Esophagus muscularis mucosa (tissue), 4 donors: Measurements from ENCODE around the gene DNPH1. TPM values are rescaled to one million over a fixed set of nuclear protein-coding genes. Genes with fewer than 3 reads are reported as not detected.

Source experiments
- DNase-seq: peaks from one replicate; pipeline ENCODE4 v3.0.0-alpha.2; 2017; ENCODE audit errors: extremely low spot score
- H3K27ac ChIP-seq, 4 donors: fragments of 200-600 bp; sonication (generic); replicated peaks in 1 of 4; 1 replicate in 3 of 4; 2 replicates in 1 of 4; pipeline ENCODE4 v1.5.1; 2016 to 2019; ENCODE audit warnings: mild to moderate bottlenecking in 1 of 4
- H3K27me3 ChIP-seq, 4 donors: fragments of 200-600 bp; sonication (generic); one replicate each; pipeline versions ENCODE4 v1.5.1 to v1.6.0; 2016 to 2019
- H3K36me3 ChIP-seq, 4 donors: fragments of 200-600 bp; sonication (generic); one replicate each; pipeline ENCODE4 v1.5.1; 2016 to 2019
- H3K4me1 ChIP-seq, 4 donors: fragments of 200-600 bp; sonication (generic); one replicate each; pipeline ENCODE4 v1.5.1; 2016 to 2019
- H3K4me3 ChIP-seq, 4 donors: fragments of 200-600 bp; sonication (generic); 1 replicate in 2 of 4; 2 replicates in 2 of 4; pipeline ENCODE4 v1.5.1; 2016 to 2019; ENCODE audit warnings: mild to moderate bottlenecking in 4 of 4, moderate library complexity in 1 of 4
- H3K9me3 ChIP-seq, 4 donors: fragments of 200-600 bp; sonication (generic); 1 replicate in 3 of 4; 2 replicates in 1 of 4; pipeline ENCODE4 v1.5.1; 2016 to 2019
- EP300 ChIP-seq: sonication (generic); formaldehyde crosslinking; IDR thresholded peaks from one replicate; pipeline ENCODE4 v1.6.1; 2017; ENCODE audit warnings: antibody characterized with exemption
- POLR2A ChIP-seq: fragments of 450-650 bp; IDR thresholded peaks from one replicate; pipeline ENCODE4 v1.6.1; 2017; ENCODE audit warnings: antibody characterized with exemption, moderate library complexity, mild to moderate bottlenecking, low read depth
- POLR2AphosphoS5 ChIP-seq, 2 donors: sonication (generic); formaldehyde crosslinking; IDR thresholded peaks; one replicate each; pipeline ENCODE4 v1.6.1; 2017; ENCODE audit warnings: antibody characterized with exemption in 2 of 2
- WGBS: methylation state at CpG from one replicate; pipeline ENCODE4 v1.1.5; 2018; 5-methylcytosine and 5-hydroxymethylcytosine counted together
- intact Hi-C: fragments of 100-400 bp; cut with DNase I; formaldehyde crosslinking; loops from one replicate; pipeline ENCODE4 v1.15.1; 2023
- total RNA-seq, 4 donors: library from RNA; depleted of rRNA; stranded (reverse); fragments of >200 nt; gene quantifications; one replicate each; pipeline versions ENCODE4 v1.1.0 to v1.2.1, GENCODE V29; 2016
- TF ChIP-seq, protein P1 (sequence below), 3 experiments: fragments of 200-600 bp in 2 of 3; fragments of 450-650 bp in 1 of 3; sonication (generic) in 2 of 3; IDR thresholded peaks; one replicate each; pipeline ENCODE4 v1.5.1; 2017 to 2019; ENCODE audit warnings: antibody characterized with exemption in 3 of 3, mild to moderate bottlenecking in 2 of 3, moderate library complexity in 1 of 3

DNPH1 gene
- total RNA-seq, 4 donors from 2014 or later = 60.5 to 70.2 (median 65.3) TPM

DNA sequence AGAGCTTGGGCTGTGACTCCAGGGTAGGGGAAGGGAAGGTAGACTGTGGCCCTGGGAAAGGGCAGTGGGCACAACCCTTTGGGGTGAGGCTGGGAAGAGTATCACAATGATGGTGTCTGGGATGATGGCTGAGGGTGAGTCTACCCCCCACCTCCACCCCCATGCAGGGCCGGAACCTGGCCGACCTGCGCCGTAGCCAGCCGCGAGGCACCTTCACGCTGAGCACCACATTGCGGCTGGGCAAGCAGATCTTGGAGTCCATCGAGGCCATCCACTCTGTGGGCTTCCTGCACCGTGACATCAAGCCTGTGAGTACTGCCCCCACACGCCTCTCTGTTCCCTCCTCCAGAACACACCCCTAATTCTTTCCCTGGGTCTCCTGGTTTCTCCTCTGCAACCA is 24.1 kb upstream of the DNPH1 start:
- peaks cover 0 to 62% (median 2%) of the 10 kb centered on the region in 4 donors for H3K27me3 ChIP-seq
- DNase-seq = no peak
- no peaks in the 10 kb centered on the region for H3K9me3 ChIP-seq
- no peak overlapping the region for H3K4me3 ChIP-seq
- intact Hi-C loops = no loop called here
- no peaks in the 10 kb centered on the region for H3K36me3 ChIP-seq
- no peak overlapping the region for H3K27ac ChIP-seq
- H3K4me1 ChIP-seq = no peaks in the 10 kb centered on the region
- TF ChIP-seq EP300 = no peak
- TF ChIP-seq POLR2A = no peak
- TF ChIP-seq POLR2AphosphoS5 (IDR thresholded peaks at IDR 0.05) = no peak
- TF ChIP-seq, protein P1, sequence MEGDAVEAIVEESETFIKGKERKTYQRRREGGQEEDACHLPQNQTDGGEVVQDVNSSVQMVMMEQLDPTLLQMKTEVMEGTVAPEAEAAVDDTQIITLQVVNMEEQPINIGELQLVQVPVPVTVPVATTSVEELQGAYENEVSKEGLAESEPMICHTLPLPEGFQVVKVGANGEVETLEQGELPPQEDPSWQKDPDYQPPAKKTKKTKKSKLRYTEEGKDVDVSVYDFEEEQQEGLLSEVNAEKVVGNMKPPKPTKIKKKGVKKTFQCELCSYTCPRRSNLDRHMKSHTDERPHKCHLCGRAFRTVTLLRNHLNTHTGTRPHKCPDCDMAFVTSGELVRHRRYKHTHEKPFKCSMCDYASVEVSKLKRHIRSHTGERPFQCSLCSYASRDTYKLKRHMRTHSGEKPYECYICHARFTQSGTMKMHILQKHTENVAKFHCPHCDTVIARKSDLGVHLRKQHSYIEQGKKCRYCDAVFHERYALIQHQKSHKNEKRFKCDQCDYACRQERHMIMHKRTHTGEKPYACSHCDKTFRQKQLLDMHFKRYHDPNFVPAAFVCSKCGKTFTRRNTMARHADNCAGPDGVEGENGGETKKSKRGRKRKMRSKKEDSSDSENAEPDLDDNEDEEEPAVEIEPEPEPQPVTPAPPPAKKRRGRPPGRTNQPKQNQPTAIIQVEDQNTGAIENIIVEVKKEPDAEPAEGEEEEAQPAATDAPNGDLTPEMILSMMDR (IDR thresholded peaks at IDR 0.05) = no peak
- WGBS = 93% methylated on average over 11 of the region's 11 CpGs

DNA sequence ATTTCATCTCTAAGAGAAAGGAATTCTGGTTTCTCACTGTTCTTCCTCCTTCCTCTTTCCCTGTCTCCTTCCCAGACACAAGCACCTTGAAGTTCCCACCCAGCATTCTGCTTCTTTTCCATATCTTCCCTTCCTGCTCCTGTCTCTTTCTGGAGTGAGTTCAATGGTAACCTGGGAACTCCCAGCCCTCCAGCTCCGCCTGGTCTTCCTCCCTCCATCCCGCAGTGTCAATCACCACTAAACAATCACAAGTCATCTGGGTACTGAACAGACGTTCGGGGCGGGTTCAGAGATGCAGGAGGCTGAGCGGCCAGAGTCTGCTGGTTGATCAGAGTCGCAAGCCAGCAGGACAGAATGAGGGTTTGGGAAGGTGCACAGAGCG is 21.7 kb upstream of the DNPH1 start:
- 21% methylated on average over 8 of the region's 8 CpGs for WGBS
- DNase-seq = no peak
- Histone ChIP-seq H3K27ac (no peak overlapping the region), H3K4me1 (peaks cover 7 to 17% (median 16%) of the 10 kb centered on the region in 4 donors), H3K4me3 (no peak overlapping the region), H3K27me3 (peaks cover 0 to 56% (median 2%) of the 10 kb centered on the region in 4 donors), H3K9me3 (no peaks in the 10 kb centered on the region), H3K36me3 (no peaks in the 10 kb centered on the region)
- TF ChIP-seq POLR2AphosphoS5 (IDR thresholded peaks at IDR 0.05) (no peak), POLR2A (no peak), EP300 (no peak)
- TF ChIP-seq, protein P1 (IDR thresholded peaks at IDR 0.05) = no peak
- intact Hi-C loops = no loop called here

DNA sequence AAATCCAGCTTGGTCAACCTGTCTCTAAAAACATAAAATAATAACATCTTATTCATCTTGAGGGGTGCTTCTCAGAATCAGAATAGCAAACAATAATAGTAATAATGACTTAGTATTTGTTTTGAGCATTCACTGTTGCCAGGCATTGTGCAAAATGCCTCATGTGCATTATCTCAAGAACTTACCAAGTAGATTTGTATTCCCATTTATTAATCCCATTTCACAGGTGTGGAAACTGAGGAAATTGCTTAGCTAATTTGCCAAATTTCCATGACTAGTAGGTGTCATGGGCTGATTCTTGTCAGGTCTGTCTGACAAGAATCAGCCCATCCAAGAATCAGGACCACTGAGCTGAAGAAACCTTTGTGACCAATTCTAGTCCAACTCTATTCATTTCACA is 19.5 kb upstream of the DNPH1 start:
- DNase-seq = no peak
- Histone ChIP-seq H3K9me3 (no peaks in the 10 kb centered on the region), H3K4me3 (no peak overlapping the region), H3K27me3 (peaks cover 0 to 64% (median 2%) of the 10 kb centered on the region in 4 donors), H3K36me3 (no peaks in the 10 kb centered on the region), H3K4me1 (peaks cover 7 to 17% (median 16%) of the 10 kb centered on the region in 4 donors), H3K27ac (no peak overlapping the region)
- intact Hi-C loops = no loop called here
- no peak for TF ChIP-seq POLR2AphosphoS5 (IDR thresholded peaks at IDR 0.05)
- TF ChIP-seq, protein P1 (IDR thresholded peaks at IDR 0.05) = no peak
- TF ChIP-seq EP300 = no peak
- TF ChIP-seq POLR2A = no peak

DNA sequence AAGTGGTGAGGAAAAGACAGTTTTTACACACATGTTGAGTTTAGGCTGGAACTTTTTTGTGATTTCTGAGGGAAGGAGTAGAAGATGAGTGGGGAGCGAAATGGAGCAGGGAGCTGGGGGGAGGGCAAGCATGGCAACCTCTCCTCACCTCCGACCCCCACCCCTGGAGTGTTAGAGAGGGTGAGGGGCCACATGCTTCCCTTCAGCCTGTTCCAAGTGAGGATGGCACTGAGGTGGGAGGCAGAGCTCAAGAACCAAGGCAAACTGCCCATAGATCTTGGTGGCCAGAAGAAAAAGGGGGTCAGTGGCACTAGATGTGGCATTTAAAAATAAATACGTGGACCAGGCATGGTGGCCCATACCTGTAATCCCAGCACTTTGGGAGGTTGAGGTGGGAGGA is 18.8 kb upstream of the DNPH1 start:
- H3K27ac ChIP-seq = no peak overlapping the region
- WGBS = 74% methylated on average over 3 of the region's 3 CpGs
- H3K4me3 ChIP-seq = peak overlapping the region in 2 of 4 donors; percentile 60 to 62
- no peak for DNase-seq
- peaks cover 0 to 64% (median 4%) of the 10 kb centered on the region in 4 donors for H3K27me3 ChIP-seq
- intact Hi-C loops = no loop called here
- TF ChIP-seq POLR2A (no peak), EP300 (no peak), POLR2AphosphoS5 (IDR thresholded peaks at IDR 0.05) (no peak)
- no peaks in the 10 kb centered on the region for H3K9me3 ChIP-seq
- H3K4me1 ChIP-seq = peaks cover 7 to 23% (median 16%) of the 10 kb centered on the region in 4 donors
- no peaks in the 10 kb centered on the region for H3K36me3 ChIP-seq

DNA sequence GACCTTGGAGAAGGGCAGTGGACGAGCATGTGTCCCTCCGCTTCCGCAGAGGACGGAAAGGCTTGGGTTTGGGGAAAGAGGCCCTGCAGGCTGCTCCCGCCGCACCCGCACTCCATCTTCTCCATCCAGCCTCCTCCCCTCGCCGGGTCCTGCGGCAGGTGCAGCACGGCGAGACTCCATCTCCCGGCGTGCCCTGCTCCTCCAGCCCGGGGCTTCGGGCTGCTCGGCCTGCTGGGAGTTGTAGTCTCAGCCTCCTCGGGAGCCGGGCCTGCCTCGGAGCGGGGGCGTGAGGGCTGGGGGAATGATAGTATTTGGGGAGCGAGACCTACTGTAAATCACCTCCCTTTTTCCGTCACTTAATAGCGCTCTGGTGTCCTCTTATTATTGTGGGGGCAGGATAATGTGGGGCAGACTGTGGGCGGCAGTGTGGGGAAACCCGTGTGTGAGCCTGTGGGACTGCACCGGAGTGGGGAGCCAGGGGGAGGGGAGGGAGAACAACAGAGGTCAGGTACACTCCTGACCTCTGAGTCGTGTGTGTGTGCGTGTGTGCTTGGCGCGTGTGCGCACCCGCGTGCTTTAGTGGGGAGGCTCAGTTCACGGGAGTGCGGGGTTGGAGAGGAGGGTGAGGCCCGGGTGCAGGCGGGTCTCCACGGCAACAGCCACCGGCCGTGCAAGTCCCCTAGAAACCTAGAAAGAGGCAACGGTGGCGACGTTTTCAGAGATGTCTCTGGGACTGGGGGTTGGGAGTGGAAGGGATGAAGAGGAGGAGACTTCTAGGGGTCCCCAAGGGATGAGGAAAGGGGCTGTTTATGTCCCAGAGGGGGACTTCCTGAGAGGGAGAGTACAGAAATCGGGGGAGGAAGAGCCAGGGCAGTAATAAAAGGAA is 18.1 kb upstream of the DNPH1 start:
- intact Hi-C loops = no loop called here
- peak overlapping the region; percentile 59 to 62 (median 60) for H3K4me3 ChIP-seq
- peaks cover 7 to 23% (median 16%) of the 10 kb centered on the region in 4 donors for H3K4me1 ChIP-seq
- H3K36me3 ChIP-seq = no peaks in the 10 kb centered on the region
- no peak for DNase-seq
- 2% methylated on average over 41 of the region's 46 CpGs for WGBS
- no peaks in the 10 kb centered on the region for H3K9me3 ChIP-seq
- H3K27ac ChIP-seq = peak overlapping the region in 3 of 4 donors; percentile 8 to 35 (median 11)
- peaks cover 0 to 64% (median 11%) of the 10 kb centered on the region in 4 donors for H3K27me3 ChIP-seq
- TF ChIP-seq POLR2A (no peak), POLR2AphosphoS5 (IDR thresholded peaks at IDR 0.05) (peak; percentile 48 to 50), EP300 (no peak)
- TF ChIP-seq, protein P1 (IDR thresholded peaks at IDR 0.05) = no peak
